ENCODE data around the gene PHIP.

Gene PHIP

DNA sequence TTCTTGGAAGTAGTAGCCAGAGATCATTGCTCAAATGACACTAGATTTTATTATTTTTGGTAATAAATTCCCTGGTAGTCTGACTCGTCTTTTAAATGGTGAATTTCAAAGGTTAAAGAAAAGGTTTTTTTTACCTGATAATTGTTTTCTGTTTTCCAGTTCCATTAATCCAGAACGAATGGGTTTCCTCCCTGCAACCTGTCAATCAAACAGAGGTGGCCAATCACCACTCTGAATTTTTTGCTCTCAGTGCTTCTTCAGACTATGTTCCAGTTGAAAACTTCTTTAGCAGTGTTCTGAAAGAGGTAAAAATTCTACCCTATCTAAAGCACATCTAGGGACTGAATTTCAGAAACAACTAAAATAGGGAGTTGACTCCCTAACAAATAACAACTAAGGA is 73.8 kb downstream of the PHIP start:
- Histone ChIP-seq H3K36me3 (ENCODE audit: control insufficient read depth, insufficient read depth, low read length) (peaks cover 5% of the 10 kb centered on the region), H3K27me3 (ENCODE audit: control insufficient read depth, insufficient read depth, low read length) (no peaks in the 10 kb centered on the region)

GRCh38 chr6:79001415-79001814 is 76.6 kb downstream of the PHIP start:
- Histone ChIP-seq H3K36me3 (ENCODE audit: control insufficient read depth, insufficient read depth, low read length) (peaks cover 5% of the 10 kb centered on the region), H3K9ac (ENCODE audit: low read depth, low read length) (no peak overlapping the region), H3K9me3 (ENCODE audit: control insufficient read depth, insufficient read depth, low read length) (no peaks in the 10 kb centered on the region), H3K4me1 (ENCODE audit: control insufficient read depth, insufficient read depth, low read length) (no peaks in the 10 kb centered on the region), H3K27me3 (ENCODE audit: control insufficient read depth, insufficient read depth, low read length) (no peaks in the 10 kb centered on the region), H3K4me3 (ENCODE audit: low read depth, low read length) (no peak overlapping the region)

More for the DNA sequence above, 73.8 kb downstream of the PHIP start:
- Histone ChIP-seq H3K4me1 (ENCODE audit: control insufficient read depth, insufficient read depth, low read length) (no peaks in the 10 kb centered on the region), H3K9me3 (ENCODE audit: control insufficient read depth, insufficient read depth, low read length) (no peaks in the 10 kb centered on the region), H3K9ac (ENCODE audit: low read depth, low read length) (no peak overlapping the region), H3K4me3 (ENCODE audit: low read depth, low read length) (no peak overlapping the region)

GRCh38 chr6:78999737-79000136 is 78.3 kb downstream of the PHIP start:
- H3K9me3 ChIP-seq (ENCODE audit: control insufficient read depth, insufficient read depth, low read length) = no peaks in the 10 kb centered on the region
- H3K4me1 ChIP-seq (ENCODE audit: control insufficient read depth, insufficient read depth, low read length) = no peaks in the 10 kb centered on the region
- no peaks in the 10 kb centered on the region for H3K27me3 ChIP-seq (ENCODE audit: control insufficient read depth, insufficient read depth, low read length)
- peaks cover 8% of the 10 kb centered on the region for H3K36me3 ChIP-seq (ENCODE audit: control insufficient read depth, insufficient read depth, low read length)
- no peak overlapping the region for H3K4me3 ChIP-seq (ENCODE audit: low read depth, low read length)
- no peak overlapping the region for H3K9ac ChIP-seq (ENCODE audit: low read depth, low read length)

GRCh38 chr6:78995946-78996345 is 82.1 kb downstream of the PHIP start:
- H3K27me3 ChIP-seq (ENCODE audit: control insufficient read depth, insufficient read depth, low read length) = no peaks in the 10 kb centered on the region
- no peak overlapping the region for H3K9ac ChIP-seq (ENCODE audit: low read depth, low read length)
- no peak overlapping the region for H3K4me3 ChIP-seq (ENCODE audit: low read depth, low read length)
- H3K36me3 ChIP-seq (ENCODE audit: control insufficient read depth, insufficient read depth, low read length) = peaks cover 3% of the 10 kb centered on the region
- no peaks in the 10 kb centered on the region for H3K4me1 ChIP-seq (ENCODE audit: control insufficient read depth, insufficient read depth, low read length)
- H3K9me3 ChIP-seq (ENCODE audit: control insufficient read depth, insufficient read depth, low read length) = no peaks in the 10 kb centered on the region

DNA sequence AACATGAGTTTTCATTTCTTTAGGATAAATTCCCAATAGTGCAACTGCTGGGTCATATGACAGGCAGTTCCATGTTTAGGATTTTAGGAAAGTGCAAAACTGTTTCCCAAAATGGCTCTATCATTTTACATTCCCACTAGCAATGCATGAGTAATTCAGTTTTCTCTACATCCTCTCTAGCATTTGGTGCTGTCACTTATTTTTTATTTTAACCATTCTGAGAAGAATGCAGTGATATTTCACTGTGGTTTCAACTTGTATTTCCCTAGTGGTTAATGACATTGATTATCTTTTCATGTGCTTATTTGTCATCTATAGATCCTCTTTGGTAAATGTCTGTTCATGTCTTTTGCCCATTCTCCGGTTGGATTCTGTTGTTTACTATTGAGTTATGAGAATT is 82.7 kb downstream of the PHIP start:
- H3K9ac ChIP-seq (ENCODE audit: low read depth, low read length) = no peak overlapping the region
- H3K27me3 ChIP-seq (ENCODE audit: control insufficient read depth, insufficient read depth, low read length) = no peaks in the 10 kb centered on the region
- peaks cover 3% of the 10 kb centered on the region for H3K36me3 ChIP-seq (ENCODE audit: control insufficient read depth, insufficient read depth, low read length)
- no peaks in the 10 kb centered on the region for H3K9me3 ChIP-seq (ENCODE audit: control insufficient read depth, insufficient read depth, low read length)
- H3K4me1 ChIP-seq (ENCODE audit: control insufficient read depth, insufficient read depth, low read length) = no peaks in the 10 kb centered on the region
- no peak overlapping the region for H3K4me3 ChIP-seq (ENCODE audit: low read depth, low read length)

- Histone ChIP-seq H3K36me3 (ENCODE audit: control insufficient read depth, insufficient read depth, low read length) (peaks cover 3% of the 10 kb centered on the region), H3K27me3 (ENCODE audit: control insufficient read depth, insufficient read depth, low read length) (no peaks in the 10 kb centered on the region), H3K4me1 (ENCODE audit: control insufficient read depth, insufficient read depth, low read length) (no peaks in the 10 kb centered on the region), H3K9ac (ENCODE audit: low read depth, low read length) (no peak overlapping the region), H3K9me3 (ENCODE audit: control insufficient read depth, insufficient read depth, low read length) (no peaks in the 10 kb centered on the region), H3K4me3 (ENCODE audit: low read depth, low read length) (no peak overlapping the region)
These were observed 84.1 kb downstream of the PHIP start for GRCh38 chr6:78993955-78994354.

DNA sequence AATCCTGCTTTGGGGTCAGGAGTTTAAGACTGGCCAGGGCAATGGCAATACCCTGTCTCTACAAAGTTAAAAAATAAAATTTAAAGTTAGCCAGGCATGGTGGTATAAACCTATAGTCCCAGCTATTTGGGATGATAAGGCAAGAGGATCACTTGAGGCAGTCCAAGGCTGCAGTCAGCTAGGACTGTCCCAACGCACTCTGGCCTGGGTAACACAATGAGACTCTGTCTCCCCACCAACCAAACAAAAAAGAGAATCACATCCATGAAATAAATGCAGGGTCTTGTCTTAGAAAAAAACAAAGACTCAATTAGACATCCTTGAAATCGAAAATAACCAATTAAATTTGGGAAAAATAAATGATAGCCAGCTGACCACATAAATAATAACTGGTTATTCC is 88.9 kb downstream of the PHIP start:
- Histone ChIP-seq H3K4me3 (ENCODE audit: low read depth, low read length) (no peak overlapping the region), H3K27me3 (ENCODE audit: control insufficient read depth, insufficient read depth, low read length) (no peaks in the 10 kb centered on the region), H3K36me3 (ENCODE audit: control insufficient read depth, insufficient read depth, low read length) (peaks cover 8% of the 10 kb centered on the region)

GRCh38 chr6:78986161-78986560 is 91.9 kb downstream of the PHIP start:
- Histone ChIP-seq H3K4me3 (ENCODE audit: low read depth, low read length) (no peak overlapping the region), H3K9ac (ENCODE audit: low read depth, low read length) (no peak overlapping the region), H3K9me3 (ENCODE audit: control insufficient read depth, insufficient read depth, low read length) (no peaks in the 10 kb centered on the region), H3K4me1 (ENCODE audit: control insufficient read depth, insufficient read depth, low read length) (no peaks in the 10 kb centered on the region), H3K27me3 (ENCODE audit: control insufficient read depth, insufficient read depth, low read length) (no peaks in the 10 kb centered on the region), H3K36me3 (ENCODE audit: control insufficient read depth, insufficient read depth, low read length) (peaks cover 8% of the 10 kb centered on the region)

More for the DNA sequence above, 88.9 kb downstream of the PHIP start:
- Histone ChIP-seq H3K4me1 (ENCODE audit: control insufficient read depth, insufficient read depth, low read length) (no peaks in the 10 kb centered on the region), H3K9ac (ENCODE audit: low read depth, low read length) (no peak overlapping the region), H3K9me3 (ENCODE audit: control insufficient read depth, insufficient read depth, low read length) (no peaks in the 10 kb centered on the region)

- no peak overlapping the region for H3K9ac ChIP-seq (ENCODE audit: low read depth, low read length)
- H3K4me1 ChIP-seq (ENCODE audit: control insufficient read depth, insufficient read depth, low read length) = no peaks in the 10 kb centered on the region
- no peaks in the 10 kb centered on the region for H3K9me3 ChIP-seq (ENCODE audit: control insufficient read depth, insufficient read depth, low read length)
- H3K36me3 ChIP-seq (ENCODE audit: control insufficient read depth, insufficient read depth, low read length) = peaks cover 8% of the 10 kb centered on the region
- H3K27me3 ChIP-seq (ENCODE audit: control insufficient read depth, insufficient read depth, low read length) = no peaks in the 10 kb centered on the region
- H3K4me3 ChIP-seq (ENCODE audit: low read depth, low read length) = no peak overlapping the region
These were observed 93.7 kb downstream of the PHIP start for GRCh38 chr6:78984225-78984950.

- Histone ChIP-seq H3K4me3 (ENCODE audit: low read depth, low read length) (no peak overlapping the region), H3K36me3 (ENCODE audit: control insufficient read depth, insufficient read depth, low read length) (peaks cover 8% of the 10 kb centered on the region), H3K9me3 (ENCODE audit: control insufficient read depth, insufficient read depth, low read length) (no peaks in the 10 kb centered on the region), H3K4me1 (ENCODE audit: control insufficient read depth, insufficient read depth, low read length) (no peaks in the 10 kb centered on the region), H3K9ac (ENCODE audit: low read depth, low read length) (no peak overlapping the region), H3K27me3 (ENCODE audit: control insufficient read depth, insufficient read depth, low read length) (no peaks in the 10 kb centered on the region)
These were observed 110.9 kb downstream of the PHIP start for GRCh38 chr6:78967191-78967590.

- peaks cover 7% of the 10 kb centered on the region for H3K36me3 ChIP-seq (ENCODE audit: control insufficient read depth, insufficient read depth, low read length)
These were observed 111.5 kb downstream of the PHIP start for GRCh38 chr6:78966542-78966941.

DNA sequence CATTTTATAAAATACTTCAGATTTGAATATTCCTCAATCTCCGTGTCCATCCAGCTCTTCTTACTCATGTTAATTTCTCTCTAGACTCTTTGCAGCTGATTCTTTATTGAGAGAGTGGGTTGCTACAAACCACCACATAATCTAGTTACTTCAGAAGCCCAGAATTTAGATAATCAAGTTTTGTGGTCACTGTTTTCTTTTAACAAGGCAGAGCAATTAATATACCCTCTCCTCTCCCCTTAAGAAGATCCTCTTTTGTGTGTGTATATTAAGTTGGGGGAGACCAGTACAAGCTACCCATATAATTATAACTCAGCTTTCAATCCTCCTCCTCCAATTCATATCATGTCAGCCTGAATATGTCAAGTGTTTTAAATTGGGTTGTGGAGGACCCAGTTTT is 115.6 kb downstream of the PHIP start:
- Histone ChIP-seq H3K9me3 (ENCODE audit: control insufficient read depth, insufficient read depth, low read length) (no peaks in the 10 kb centered on the region), H3K36me3 (ENCODE audit: control insufficient read depth, insufficient read depth, low read length) (no peaks in the 10 kb centered on the region), H3K9ac (ENCODE audit: low read depth, low read length) (no peak overlapping the region), H3K27me3 (ENCODE audit: control insufficient read depth, insufficient read depth, low read length) (no peaks in the 10 kb centered on the region), H3K4me1 (ENCODE audit: control insufficient read depth, insufficient read depth, low read length) (no peaks in the 10 kb centered on the region), H3K4me3 (ENCODE audit: low read depth, low read length) (no peak overlapping the region)

More at GRCh38 chr6:78966542-78966941, 111.5 kb downstream of the PHIP start:
- H3K27me3 ChIP-seq (ENCODE audit: control insufficient read depth, insufficient read depth, low read length) = no peaks in the 10 kb centered on the region
- H3K4me1 ChIP-seq (ENCODE audit: control insufficient read depth, insufficient read depth, low read length) = no peaks in the 10 kb centered on the region
- no peaks in the 10 kb centered on the region for H3K9me3 ChIP-seq (ENCODE audit: control insufficient read depth, insufficient read depth, low read length)
- H3K9ac ChIP-seq (ENCODE audit: low read depth, low read length) = no peak overlapping the region
- no peak overlapping the region for H3K4me3 ChIP-seq (ENCODE audit: low read depth, low read length)
